CD4-positive, alpha-beta T cell (primary cell): Measurements from ENCODE around the gene METTL18. TPM values are rescaled to one million over a fixed set of nuclear protein-coding genes. Genes with fewer than 3 reads are reported as not detected.

ENCODE experiments used
- ATAC-seq: fragments of 200-7000 bp; cut with Tn5 transposase; one replicate; pipeline ENCODE4 v1.10.0; 2022; ENCODE audit warnings: mild to moderate bottlenecking; ENCODE audit not compliant: poor library complexity
- CTCF ChIA-PET: fragments of 350-600 bp; sonication (Branson Sonifier 250); formaldehyde crosslinking; loops from one replicate; lab custom pipeline; 2021; ENCODE audit warnings: antibody characterized with exemption, inconsistent platforms; lab: Charles Lee
- POLR2A ChIA-PET: fragments of 350-600 bp; sonication (Branson Sonifier 250); formaldehyde crosslinking; loops from one replicate; lab custom pipeline; 2021; ENCODE audit warnings: antibody characterized with exemption, inconsistent platforms; lab: Charles Lee
- DNase-seq, 14 experiments: peaks; one replicate each; pipeline ENCODE4 v3.0.0-alpha.2; 2013 to 2020; ENCODE audit warnings: mixed read lengths in 2 of 14
- H3K27ac ChIP-seq, 2 donors: one replicate each; pipeline versions ENCODE4 v1.5.1 to v1.7.0; 2013; ENCODE audit warnings: low read length in 2 of 2, low read depth in 1 of 2, mild to moderate bottlenecking in 1 of 2
- H3K27me3 ChIP-seq, 2 experiments: 1 replicate in 1 of 2; 2 replicates in 1 of 2; pipeline versions ENCODE4 v1.6.1 to v1.7.0; 2013; ENCODE audit warnings: low read length in 2 of 2, control low read depth in 1 of 2, mild to moderate bottlenecking in 1 of 2, moderate library complexity in 1 of 2; ENCODE audit not compliant: insufficient read depth in 2 of 2, control insufficient read depth in 1 of 2
- H3K36me3 ChIP-seq: one replicate; pipeline ENCODE4 v1.6.1; 2013; ENCODE audit warnings: low read length, control low read depth; ENCODE audit not compliant: insufficient read depth
- H3K4me1 ChIP-seq: one replicate; pipeline ENCODE4 v1.6.1; 2013; ENCODE audit warnings: low read length, control low read depth; ENCODE audit not compliant: insufficient read depth
- H3K4me3 ChIP-seq: one replicate; pipeline ENCODE4 v1.5.1; 2013; ENCODE audit warnings: mild to moderate bottlenecking, low read length, moderate library complexity
- H3K9me3 ChIP-seq, 2 experiments: 1 replicate in 1 of 2; 2 replicates in 1 of 2; pipeline versions ENCODE4 v1.6.1 to v1.7.0; 2013; ENCODE audit warnings: low read length in 2 of 2, mild to moderate bottlenecking in 2 of 2, control low read depth in 1 of 2, moderate library complexity in 1 of 2; ENCODE audit not compliant: control insufficient read depth in 1 of 2, insufficient read depth in 1 of 2
- H3K27ac Mint-ChIP-seq: one replicate; pipeline ENCODE4 v1.8.0; 2020; ENCODE audit warnings: mixed read lengths
- H3K27me3 Mint-ChIP-seq: one replicate; pipeline ENCODE4 v1.8.0; 2021; ENCODE audit warnings: mixed read lengths
- H3K36me3 Mint-ChIP-seq: one replicate; pipeline ENCODE4 v1.8.0; 2021; ENCODE audit warnings: low read depth, mixed read lengths
- H3K4me1 Mint-ChIP-seq: one replicate; pipeline ENCODE4 v1.8.0; 2021; ENCODE audit warnings: low read depth, mixed read lengths
- H3K4me3 Mint-ChIP-seq: one replicate; pipeline ENCODE4 v1.8.0; 2020; ENCODE audit warnings: mild to moderate bottlenecking, mixed read lengths
- H3K9me3 Mint-ChIP-seq: one replicate; pipeline ENCODE4 v1.8.0; 2020; ENCODE audit warnings: mixed read lengths
- CTCF ChIP-seq: fragments of 200-600 bp; IDR thresholded peaks from one replicate; pipeline ENCODE4 v1.8.0; 2022; ENCODE audit warnings: antibody characterized with exemption, mild to moderate bottlenecking
- intact Hi-C, 2 experiments: fragments of 100-400 bp; cut with DNase I in 1 of 2; cut with micrococcal nuclease in 1 of 2; formaldehyde crosslinking; loops; one replicate each; pipeline versions ENCODE4 v1.15.1 to v1.9.0; 2023 to 2025; cut with DNase I, micrococcal nuclease
- total RNA-seq, 174 experiments: library from RNA in 2 of 174; stranded (reverse) in 2 of 174; gene quantifications; one replicate each; pipeline ENCODE4 v1.2.3 and lab custom pipeline; 2021 to 2026

The METTL18 gene
- total RNA-seq, 2 experiments from 2014 or later: 5.1 to 5.6 TPM

- ChIA-PET CTCF (no interaction called here), POLR2A (no interaction called here)
- H3K4me3 Mint-ChIP-seq: no peak overlapping the region
- DNase-seq (no peak), ATAC-seq (no peak)
- no peaks in the 10 kb centered on the region for H3K36me3 Mint-ChIP-seq
- no peaks in the 10 kb centered on the region for H3K4me1 Mint-ChIP-seq
- H3K27me3 Mint-ChIP-seq: peaks cover 37% of the 10 kb centered on the region
- Histone ChIP-seq H3K4me1 (no peaks in the 10 kb centered on the region), H3K27me3 (peaks cover 6 to 24% of the 10 kb centered on the region in 2 experiments), H3K27ac (no peak overlapping the region), H3K36me3 (no peaks in the 10 kb centered on the region), H3K9me3 (no peaks in the 10 kb centered on the region), H3K4me3 (no peak overlapping the region)
- intact Hi-C loops: no loop called here
- TF ChIP-seq CTCF: no peak
- no peak overlapping the region for H3K27ac Mint-ChIP-seq
- no peaks in the 10 kb centered on the region for H3K9me3 Mint-ChIP-seq
Measured at GRCh38 chr1:169784102-169784501, 10.6 kb downstream of the METTL18 start.

GRCh38 chr1:169782596-169782995 lies 12.1 kb downstream of the METTL18 start:
- H3K27me3 ChIP-seq: peaks cover 6 to 24% of the 10 kb centered on the region in 2 experiments
- DNase-seq: no peak
- ChIA-PET POLR2A (no interaction called here), CTCF (no interaction called here)
- intact Hi-C loops: no loop called here
- H3K9me3 ChIP-seq: no peaks in the 10 kb centered on the region
- H3K36me3 ChIP-seq: no peaks in the 10 kb centered on the region
- no peak for TF ChIP-seq CTCF
- H3K36me3 Mint-ChIP-seq: no peaks in the 10 kb centered on the region
- H3K9me3 Mint-ChIP-seq: no peaks in the 10 kb centered on the region
- ATAC-seq: no peak
- no peaks in the 10 kb centered on the region for H3K4me1 ChIP-seq
- no peak overlapping the region for H3K27ac ChIP-seq
- H3K4me3 Mint-ChIP-seq: no peak overlapping the region
- H3K27ac Mint-ChIP-seq: no peak overlapping the region
- H3K27me3 Mint-ChIP-seq: peaks cover 32% of the 10 kb centered on the region
- no peaks in the 10 kb centered on the region for H3K4me1 Mint-ChIP-seq
- no peak overlapping the region for H3K4me3 ChIP-seq

- Histone ChIP-seq H3K4me3 (no peak overlapping the region), H3K4me1 (no peaks in the 10 kb centered on the region), H3K27ac (no peak overlapping the region), H3K36me3 (no peaks in the 10 kb centered on the region), H3K9me3 (no peaks in the 10 kb centered on the region), H3K27me3 (peaks cover 2 to 23% of the 10 kb centered on the region in 2 experiments)
- no peaks in the 10 kb centered on the region for H3K36me3 Mint-ChIP-seq
- no peaks in the 10 kb centered on the region for H3K9me3 Mint-ChIP-seq
- ATAC-seq: no peak
- TF ChIP-seq CTCF: no peak
- H3K4me1 Mint-ChIP-seq: no peaks in the 10 kb centered on the region
- intact Hi-C loops: loop anchor here in 1 of 2 experiments (5.0 kb wide), 1 partner anchor 58 kb away; no protein-coding TSS in a partner anchor
- H3K27me3 Mint-ChIP-seq: peaks cover 22% of the 10 kb centered on the region
- DNase-seq: no peak
- POLR2A ChIA-PET: no interaction called here
- H3K4me3 Mint-ChIP-seq: no peak overlapping the region
- CTCF ChIA-PET: no interaction called here
- no peak overlapping the region for H3K27ac Mint-ChIP-seq
Measured at GRCh38 chr1:169779970-169780369, 14.7 kb downstream of the METTL18 start.
